ENCODE results near the gene MMP24OS. TPM values are rescaled to one million over a fixed set of nuclear protein-coding genes. Genes with fewer than 3 reads are reported as not detected.

The MMP24OS gene
- total and polyA plus RNA-seq, 2 experiments from 2014 or later: 19.0 to 58.5 TPM

- H3K9me3 ChIP-seq (ENCODE audit: low read depth): no peaks in the 10 kb centered on the region
- H3K79me2 ChIP-seq: no peaks in the 10 kb centered on the region
- TF ChIP-seq, protein P1, sequence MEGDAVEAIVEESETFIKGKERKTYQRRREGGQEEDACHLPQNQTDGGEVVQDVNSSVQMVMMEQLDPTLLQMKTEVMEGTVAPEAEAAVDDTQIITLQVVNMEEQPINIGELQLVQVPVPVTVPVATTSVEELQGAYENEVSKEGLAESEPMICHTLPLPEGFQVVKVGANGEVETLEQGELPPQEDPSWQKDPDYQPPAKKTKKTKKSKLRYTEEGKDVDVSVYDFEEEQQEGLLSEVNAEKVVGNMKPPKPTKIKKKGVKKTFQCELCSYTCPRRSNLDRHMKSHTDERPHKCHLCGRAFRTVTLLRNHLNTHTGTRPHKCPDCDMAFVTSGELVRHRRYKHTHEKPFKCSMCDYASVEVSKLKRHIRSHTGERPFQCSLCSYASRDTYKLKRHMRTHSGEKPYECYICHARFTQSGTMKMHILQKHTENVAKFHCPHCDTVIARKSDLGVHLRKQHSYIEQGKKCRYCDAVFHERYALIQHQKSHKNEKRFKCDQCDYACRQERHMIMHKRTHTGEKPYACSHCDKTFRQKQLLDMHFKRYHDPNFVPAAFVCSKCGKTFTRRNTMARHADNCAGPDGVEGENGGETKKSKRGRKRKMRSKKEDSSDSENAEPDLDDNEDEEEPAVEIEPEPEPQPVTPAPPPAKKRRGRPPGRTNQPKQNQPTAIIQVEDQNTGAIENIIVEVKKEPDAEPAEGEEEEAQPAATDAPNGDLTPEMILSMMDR (IDR thresholded peaks at IDR 0.05; ENCODE audit: poor library complexity): no peak
- no peak for TF ChIP-seq EZH2phosphoT487 (IDR thresholded peaks at IDR 0.05; ENCODE audit: low read depth, severe bottlenecking, unreplicated experiment)
- TF ChIP-seq EZH2 (IDR thresholded peaks at IDR 0.05; ENCODE audit: borderline replicate concordance): no peak
- no peak for DNase-seq (ENCODE audit: low spot score)
- no peaks in the 10 kb centered on the region for H3K36me3 ChIP-seq (replicated peaks; ENCODE audit: insufficient read depth, low read depth)
- peaks cover 14% of the 10 kb centered on the region for H3K4me1 ChIP-seq (ENCODE audit: insufficient read depth)
- H3K4me2 ChIP-seq: no peak overlapping the region
- no peak overlapping the region for H3K27ac ChIP-seq
- no peak overlapping the region for H3K4me3 ChIP-seq
- 65% methylated on average over 7 of the region's 7 CpGs for WGBS (ENCODE audit: low lambda C conversion rate, missing lambda C conversion rate)
- H3K9me2 ChIP-seq (replicated peaks; ENCODE audit: insufficient read depth): no peaks in the 10 kb centered on the region
- no peaks in the 10 kb centered on the region for H4K20me1 ChIP-seq (ENCODE audit: insufficient read depth, poor library complexity, severe bottlenecking)
- H3K27me3 ChIP-seq: no peaks in the 10 kb centered on the region
- no peak overlapping the region for H2AFZ ChIP-seq
Measured at GRCh38 chr20:35290186-35290886, 12.4 kb upstream of the MMP24OS start.

GRCh38 chr20:35288325-35289060 is 10.6 kb upstream of the MMP24OS start:
- no peaks in the 10 kb centered on the region for H3K9me3 ChIP-seq (ENCODE audit: low read depth)
- H3K79me2 ChIP-seq: peaks cover 8% of the 10 kb centered on the region
- H3K27me3 ChIP-seq: no peaks in the 10 kb centered on the region
- H3K4me2 ChIP-seq: no peak overlapping the region
- no peaks in the 10 kb centered on the region for H3K36me3 ChIP-seq (replicated peaks; ENCODE audit: insufficient read depth, low read depth)
- no peak overlapping the region for H3K4me3 ChIP-seq
- H2AFZ ChIP-seq: no peak overlapping the region
- DNase-seq (ENCODE audit: low spot score): no peak
- 89% methylated on average over 18 of the region's 19 CpGs for WGBS (ENCODE audit: low lambda C conversion rate, missing lambda C conversion rate)
- H3K27ac ChIP-seq: no peak overlapping the region
- no peaks in the 10 kb centered on the region for H4K20me1 ChIP-seq (ENCODE audit: insufficient read depth, poor library complexity, severe bottlenecking)
- peaks cover 15% of the 10 kb centered on the region for H3K4me1 ChIP-seq (ENCODE audit: insufficient read depth)
- no peaks in the 10 kb centered on the region for H3K9me2 ChIP-seq (replicated peaks; ENCODE audit: insufficient read depth)
- TF ChIP-seq EZH2phosphoT487 (IDR thresholded peaks at IDR 0.05; ENCODE audit: low read depth, severe bottlenecking, unreplicated experiment) (no peak), EZH2 (IDR thresholded peaks at IDR 0.05; ENCODE audit: borderline replicate concordance) (no peak)
- TF ChIP-seq, protein P1 (IDR thresholded peaks at IDR 0.05; ENCODE audit: poor library complexity): no peak

DNA sequence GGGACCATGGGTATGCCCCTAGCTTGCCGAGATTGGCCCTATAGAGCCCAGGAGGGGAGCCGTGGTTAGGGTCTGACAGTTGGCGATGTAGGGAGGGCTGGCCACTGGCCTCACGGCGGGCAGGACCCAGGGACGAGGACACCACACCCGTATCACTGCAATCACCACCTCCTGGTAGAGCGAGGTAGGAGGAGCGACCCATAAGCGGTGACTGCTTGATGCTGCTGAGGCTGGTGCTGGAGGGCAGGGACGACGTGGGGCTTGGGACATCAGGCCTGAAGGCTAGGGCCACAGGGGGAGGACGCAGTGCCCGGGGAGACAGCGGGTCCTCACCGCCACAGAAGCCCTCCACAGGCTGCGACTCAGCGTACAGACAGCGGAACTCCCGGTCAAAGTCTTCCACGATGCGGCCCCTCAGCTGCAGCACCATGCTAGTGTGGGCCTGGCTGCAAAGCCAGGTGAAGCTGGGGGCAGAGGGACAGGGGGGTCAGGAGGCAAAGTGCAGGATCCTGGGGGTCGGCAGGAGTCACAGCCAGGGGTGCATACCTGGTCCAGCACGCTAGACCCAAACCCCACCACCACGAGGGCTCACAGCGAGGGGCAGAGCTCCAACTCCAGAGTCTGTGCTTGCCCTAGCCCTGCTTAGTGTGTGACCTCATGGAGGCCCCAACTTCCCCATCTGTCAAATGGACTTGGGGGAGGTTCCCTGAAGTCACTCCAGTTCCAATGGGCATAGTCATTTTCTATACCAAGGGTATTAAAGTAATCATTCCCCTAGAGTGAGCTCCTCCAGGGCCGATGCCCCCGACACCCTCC is 9.8 kb upstream of the MMP24OS start:
- H3K4me3 ChIP-seq: no peak overlapping the region
- no peak overlapping the region for H3K4me2 ChIP-seq
- H3K27ac ChIP-seq: no peak overlapping the region
- H2AFZ ChIP-seq: no peak overlapping the region
- WGBS (ENCODE audit: low lambda C conversion rate, missing lambda C conversion rate): 89% methylated on average over 26 of the region's 28 CpGs
- H3K9me2 ChIP-seq (replicated peaks; ENCODE audit: insufficient read depth): no peaks in the 10 kb centered on the region
- peaks cover 22% of the 10 kb centered on the region for H3K4me1 ChIP-seq (ENCODE audit: insufficient read depth)
- DNase-seq (ENCODE audit: low spot score): no peak
- H3K79me2 ChIP-seq: peaks cover 16% of the 10 kb centered on the region
- H4K20me1 ChIP-seq (ENCODE audit: insufficient read depth, poor library complexity, severe bottlenecking): peaks cover 7% of the 10 kb centered on the region
- no peaks in the 10 kb centered on the region for H3K36me3 ChIP-seq (replicated peaks; ENCODE audit: insufficient read depth, low read depth)
- no peaks in the 10 kb centered on the region for H3K9me3 ChIP-seq (ENCODE audit: low read depth)
- no peak for TF ChIP-seq EZH2phosphoT487 (IDR thresholded peaks at IDR 0.05; ENCODE audit: low read depth, severe bottlenecking, unreplicated experiment)
- no peak for TF ChIP-seq EZH2 (IDR thresholded peaks at IDR 0.05; ENCODE audit: borderline replicate concordance)
- TF ChIP-seq, protein P1 (IDR thresholded peaks at IDR 0.05; ENCODE audit: poor library complexity): no peak
- H3K27me3 ChIP-seq: no peaks in the 10 kb centered on the region
